HG03025 (cell line): ENCODE measurements around the gene BCAR3.

Source experiments
- ATAC-seq: cut with Tn5 transposase; IDR thresholded peaks from one replicate; pipeline ENCODE4 v1.9.1; 2021; ENCODE audit warnings: mild to moderate bottlenecking, moderate library complexity; ENCODE audit not compliant: unreplicated experiment, low FRiP score

Gene BCAR3

GRCh38 chr1:93521618-93522017, 160.0 kb downstream of the BCAR3 start:
- ATAC-seq, result no peak

GRCh38 chr1:93519199-93519829, 162.3 kb downstream of the BCAR3 start:
- ATAC-seq, result no peak

GRCh38 chr1:93518516-93518915, 163.1 kb downstream of the BCAR3 start:
- no peak for ATAC-seq

- no peak for ATAC-seq
Measured at GRCh38 chr1:93516164-93516563, 165.5 kb downstream of the BCAR3 start.
